Measurements from ENCODE around the gene PRELP. TPM values are rescaled to one million over a fixed set of nuclear protein-coding genes. Genes with fewer than 3 reads are reported as not detected.

Gene PRELP
- total RNA-seq, 4 donors from 2014 or later, result 15.4 to 35.2 (median 23.3) TPM

GRCh38 chr1:203462878-203463277 lies 12.7 kb upstream of the PRELP start:
- intact Hi-C loops (cut with DNase I; ENCODE audit: low total_unique reads) (no loop called here), in situ Hi-C loops (cut with MboI; ENCODE audit: low pct_ligation_motif_present in 1 of 4, low pct_unique_long_range_greater_than_20kb in 1 of 4, low sequenced_read_pairs in 3 of 4) (loop anchor here in 1 of 4 donors (25.0 kb wide), 1 partner anchor 101 kb away; the partner anchor contains the start of gene FMOD)
- peaks cover 17 to 45% (median 33%) of the 10 kb centered on the region in 4 donors for H3K4me1 ChIP-seq
- no peaks in the 10 kb centered on the region for H3K9me3 ChIP-seq
- TF ChIP-seq POLR2A (IDR thresholded peaks at IDR 0.05), result no peak
- no peak for TF ChIP-seq POLR2AphosphoS5 (IDR thresholded peaks at IDR 0.05)
- TF ChIP-seq, protein P1, sequence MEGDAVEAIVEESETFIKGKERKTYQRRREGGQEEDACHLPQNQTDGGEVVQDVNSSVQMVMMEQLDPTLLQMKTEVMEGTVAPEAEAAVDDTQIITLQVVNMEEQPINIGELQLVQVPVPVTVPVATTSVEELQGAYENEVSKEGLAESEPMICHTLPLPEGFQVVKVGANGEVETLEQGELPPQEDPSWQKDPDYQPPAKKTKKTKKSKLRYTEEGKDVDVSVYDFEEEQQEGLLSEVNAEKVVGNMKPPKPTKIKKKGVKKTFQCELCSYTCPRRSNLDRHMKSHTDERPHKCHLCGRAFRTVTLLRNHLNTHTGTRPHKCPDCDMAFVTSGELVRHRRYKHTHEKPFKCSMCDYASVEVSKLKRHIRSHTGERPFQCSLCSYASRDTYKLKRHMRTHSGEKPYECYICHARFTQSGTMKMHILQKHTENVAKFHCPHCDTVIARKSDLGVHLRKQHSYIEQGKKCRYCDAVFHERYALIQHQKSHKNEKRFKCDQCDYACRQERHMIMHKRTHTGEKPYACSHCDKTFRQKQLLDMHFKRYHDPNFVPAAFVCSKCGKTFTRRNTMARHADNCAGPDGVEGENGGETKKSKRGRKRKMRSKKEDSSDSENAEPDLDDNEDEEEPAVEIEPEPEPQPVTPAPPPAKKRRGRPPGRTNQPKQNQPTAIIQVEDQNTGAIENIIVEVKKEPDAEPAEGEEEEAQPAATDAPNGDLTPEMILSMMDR (IDR thresholded peaks at IDR 0.05), result no peak
- TF ChIP-seq EP300 (IDR thresholded peaks at IDR 0.05; ENCODE audit: low read depth), result no peak
- no peaks in the 10 kb centered on the region for H3K27me3 ChIP-seq
- 70% methylated on average over 4 to 6 of the region's 6 CpGs for WGBS, 2 donors (ENCODE audit: low coverage in 1 of 2)
- H3K36me3 ChIP-seq, result no peaks in the 10 kb centered on the region
- H3K27ac ChIP-seq, result peak overlapping the region; percentile 69 to 87 (median 84)
- H3K4me3 ChIP-seq, result no peak overlapping the region
- DNase-seq, result no peak

DNA sequence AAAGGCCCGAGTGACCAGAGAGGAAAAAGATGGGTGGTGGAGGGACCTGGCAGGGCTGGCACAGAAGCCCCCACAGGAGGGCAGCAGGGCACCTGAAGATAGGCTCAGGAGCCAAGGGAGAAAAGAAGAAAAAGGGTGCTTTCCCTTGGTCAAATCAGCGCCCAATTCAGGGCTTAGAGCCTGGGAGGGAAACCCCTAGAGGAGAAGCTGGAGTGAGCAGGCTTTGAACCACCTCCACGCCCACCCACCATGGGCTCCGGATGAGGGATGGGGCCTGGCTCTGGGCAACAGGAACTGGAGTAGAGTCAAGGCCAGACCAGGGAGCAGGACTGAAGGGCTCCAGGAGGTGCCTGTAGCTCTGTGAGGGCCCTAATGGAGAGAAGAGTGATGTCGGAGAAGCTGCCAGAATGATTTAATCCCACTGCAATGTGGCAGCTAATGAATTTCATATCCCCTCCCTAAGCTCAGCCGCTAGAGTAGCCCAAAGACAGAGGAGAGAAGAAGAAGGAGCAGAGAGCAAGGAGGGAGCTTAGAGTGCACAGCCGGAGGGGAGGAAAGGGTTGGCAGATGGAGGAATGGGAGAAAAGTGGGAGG lies 12.0 kb upstream of the PRELP start:
- Histone ChIP-seq H3K4me3 (no peak overlapping the region), H3K9me3 (no peaks in the 10 kb centered on the region), H3K4me1 (peaks cover 17 to 45% (median 33%) of the 10 kb centered on the region in 4 donors), H3K27ac (peak overlapping the region; percentile 69 to 87 (median 84)), H3K27me3 (no peaks in the 10 kb centered on the region), H3K36me3 (no peaks in the 10 kb centered on the region)
- intact Hi-C loops (cut with DNase I; ENCODE audit: low total_unique reads) (no loop called here), in situ Hi-C loops (cut with MboI; ENCODE audit: low pct_ligation_motif_present in 1 of 4, low pct_unique_long_range_greater_than_20kb in 1 of 4, low sequenced_read_pairs in 3 of 4) (loop anchor here in 1 of 4 donors (25.0 kb wide), 1 partner anchor 101 kb away; the partner anchor contains the start of gene FMOD)
- no peak for DNase-seq
- TF ChIP-seq, protein P1 (IDR thresholded peaks at IDR 0.05), result peak in 2 of 5 experiments; percentile 37 to 47
- TF ChIP-seq EP300 (IDR thresholded peaks at IDR 0.05; ENCODE audit: low read depth) (no peak), POLR2A (IDR thresholded peaks at IDR 0.05) (no peak), POLR2AphosphoS5 (IDR thresholded peaks at IDR 0.05) (no peak)
- WGBS, 2 donors (ENCODE audit: low coverage in 1 of 2), result 67 to 72% methylated on average over 3 to 7 of the region's 7 CpGs

DNA sequence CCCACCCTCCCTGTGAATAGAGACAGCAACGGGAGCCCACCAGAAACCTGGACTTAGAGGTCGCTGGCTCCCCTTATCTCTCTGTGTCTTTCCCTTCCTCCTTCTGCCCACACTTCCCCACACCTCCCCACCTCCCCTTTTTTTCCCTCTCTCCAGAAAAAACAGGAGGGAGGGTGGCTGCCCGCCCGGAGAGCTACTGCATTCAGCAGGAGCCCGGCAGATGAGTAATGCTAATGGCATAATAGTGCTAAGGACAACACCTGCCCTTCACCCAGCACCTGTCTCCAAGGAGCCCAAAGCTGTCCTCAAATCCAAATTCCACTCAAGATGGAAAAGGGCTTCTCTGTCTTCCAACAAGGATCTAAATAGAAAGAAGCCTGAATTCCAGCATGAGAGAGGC lies 11.4 kb upstream of the PRELP start:
- no peaks in the 10 kb centered on the region for H3K9me3 ChIP-seq
- in situ Hi-C loops (cut with MboI; ENCODE audit: low pct_ligation_motif_present in 1 of 4, low pct_unique_long_range_greater_than_20kb in 1 of 4, low sequenced_read_pairs in 3 of 4), result loop anchor here in 1 of 4 donors (25.0 kb wide), 1 partner anchor 102 kb away; the partner anchor contains the start of gene FMOD
- H3K4me3 ChIP-seq, result no peak overlapping the region
- intact Hi-C loops (cut with DNase I; ENCODE audit: low total_unique reads), result no loop called here
- TF ChIP-seq EP300 (IDR thresholded peaks at IDR 0.05; ENCODE audit: low read depth), result no peak
- TF ChIP-seq, protein P1 (IDR thresholded peaks at IDR 0.05), result no peak
- no peak for TF ChIP-seq POLR2A (IDR thresholded peaks at IDR 0.05)
- no peak for TF ChIP-seq POLR2AphosphoS5 (IDR thresholded peaks at IDR 0.05)
- peaks cover 17 to 45% (median 33%) of the 10 kb centered on the region in 4 donors for H3K4me1 ChIP-seq
- peak overlapping the region; percentile 69 to 87 (median 84) for H3K27ac ChIP-seq
- no peaks in the 10 kb centered on the region for H3K27me3 ChIP-seq
- H3K36me3 ChIP-seq, result no peaks in the 10 kb centered on the region
- WGBS, 2 donors (ENCODE audit: low coverage in 1 of 2), result 66 to 79% methylated on average over 3 to 5 of the region's 5 CpGs
- no peak for DNase-seq

GRCh38 chr1:203464743-203465142 lies 10.9 kb upstream of the PRELP start:
- H3K9me3 ChIP-seq, result no peaks in the 10 kb centered on the region
- H3K36me3 ChIP-seq, result no peaks in the 10 kb centered on the region
- WGBS, 2 donors (ENCODE audit: low coverage in 1 of 2), result 92% methylated on average over 3 of the region's 3 CpGs; no CpG with 5 or more reads in 1 of the 2 donors
- in situ Hi-C loops (cut with MboI; ENCODE audit: low pct_ligation_motif_present in 1 of 4, low pct_unique_long_range_greater_than_20kb in 1 of 4, low sequenced_read_pairs in 3 of 4), result loop anchor here in 1 of 4 donors (25.0 kb wide), 1 partner anchor 102 kb away; the partner anchor contains the start of gene FMOD
- intact Hi-C loops (cut with DNase I; ENCODE audit: low total_unique reads), result no loop called here
- DNase-seq, result no peak
- H3K4me3 ChIP-seq, result no peak overlapping the region
- no peak for TF ChIP-seq EP300 (IDR thresholded peaks at IDR 0.05; ENCODE audit: low read depth)
- no peak for TF ChIP-seq POLR2A (IDR thresholded peaks at IDR 0.05)
- no peak for TF ChIP-seq POLR2AphosphoS5 (IDR thresholded peaks at IDR 0.05)
- TF ChIP-seq, protein P1 (IDR thresholded peaks at IDR 0.05), result no peak
- H3K27me3 ChIP-seq, result no peaks in the 10 kb centered on the region
- peak overlapping the region; percentile 69 to 87 (median 84) for H3K27ac ChIP-seq
- peaks cover 17 to 45% (median 33%) of the 10 kb centered on the region in 4 donors for H3K4me1 ChIP-seq

Measured in transverse colon (tissue), 4 donors.